ENCODE measurements around the gene SETDB1.
A peak's percentile ranks its signal among the peaks of the same experiment; 100 is the strongest.

The SETDB1 gene

DNA sequence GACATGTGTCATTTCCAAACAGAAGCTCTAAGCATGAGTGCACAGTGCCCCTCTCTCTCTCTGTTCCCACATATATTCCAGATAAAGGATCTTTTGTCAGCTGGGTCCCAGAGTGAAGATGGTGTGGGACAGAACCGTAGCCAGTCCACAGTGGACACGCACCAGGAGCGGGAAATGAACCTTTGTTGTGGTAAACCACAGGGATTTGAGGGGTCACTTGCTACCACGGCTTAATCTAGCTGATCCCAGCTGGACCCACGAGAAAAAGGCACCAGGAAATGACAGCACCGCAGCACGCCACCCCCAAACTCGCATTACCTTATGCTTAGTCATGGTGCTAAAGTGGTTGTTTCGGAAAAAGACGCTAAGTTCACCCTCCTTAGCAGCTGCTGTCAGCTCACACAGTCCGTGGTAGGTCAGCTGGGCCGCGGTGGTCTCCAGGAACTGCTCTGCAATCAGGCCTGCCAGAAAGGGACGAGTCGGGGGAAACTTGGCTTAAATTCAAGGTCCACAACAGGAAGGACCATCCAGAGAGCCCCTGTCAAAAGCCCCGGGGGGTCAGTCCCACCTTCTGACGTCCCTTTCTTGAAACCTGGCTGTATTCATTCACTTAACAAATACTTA is 73.0 kb downstream of the SETDB1 start:
- peak; percentile 32 for DNase-seq (ENCODE audit: low read depth)

DNA sequence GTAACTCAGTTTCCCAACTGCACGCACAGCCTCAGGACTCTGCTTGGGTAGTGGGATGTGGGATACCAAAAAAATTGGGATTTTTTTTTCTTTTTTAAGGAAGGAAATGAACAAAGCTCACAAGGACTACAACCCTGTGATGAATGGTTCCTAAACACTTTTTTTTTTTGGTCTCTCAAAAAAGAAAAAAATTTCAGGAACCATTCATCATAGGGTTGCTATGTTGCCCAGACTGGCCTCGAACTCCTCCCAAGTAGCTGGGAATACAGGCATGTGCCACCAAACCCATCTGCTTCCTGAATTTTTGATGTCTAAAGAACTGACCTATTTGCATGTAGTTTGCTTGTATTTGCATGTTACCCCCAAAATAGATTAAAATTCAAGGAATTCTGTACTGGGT is 73.8 kb downstream of the SETDB1 start:
- H3K4me3 ChIP-seq (ENCODE audit: low read depth, low read length), result no peak overlapping the region

More for the DNA sequence above, 73.0 kb downstream of the SETDB1 start:
- no peak overlapping the region for H3K4me3 ChIP-seq (ENCODE audit: low read depth, low read length)

DNA sequence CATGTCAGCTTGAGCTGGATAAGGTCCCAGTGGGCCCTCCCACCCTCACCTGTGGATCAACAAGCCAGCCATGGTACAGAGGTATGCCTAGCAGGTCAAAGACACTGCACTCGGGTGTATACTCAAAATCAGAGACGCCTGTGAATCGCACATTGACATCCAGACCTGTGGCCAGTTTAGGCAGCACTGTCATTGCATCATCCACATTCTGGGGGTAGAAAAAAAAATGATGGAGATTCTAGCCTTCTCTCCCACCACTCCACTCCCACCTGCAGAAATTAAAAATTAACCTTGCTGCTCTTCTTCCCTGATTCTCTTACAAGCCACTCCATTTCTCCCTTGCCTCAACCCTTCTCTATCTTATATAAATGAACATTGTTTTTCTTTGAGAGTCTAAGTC is 74.2 kb downstream of the SETDB1 start:
- no peak for DNase-seq (ENCODE audit: low read depth)
- no peak overlapping the region for H3K4me3 ChIP-seq (ENCODE audit: low read depth, low read length)

More for the DNA sequence above, 73.8 kb downstream of the SETDB1 start:
- DNase-seq (ENCODE audit: low read depth), result no peak

DNA sequence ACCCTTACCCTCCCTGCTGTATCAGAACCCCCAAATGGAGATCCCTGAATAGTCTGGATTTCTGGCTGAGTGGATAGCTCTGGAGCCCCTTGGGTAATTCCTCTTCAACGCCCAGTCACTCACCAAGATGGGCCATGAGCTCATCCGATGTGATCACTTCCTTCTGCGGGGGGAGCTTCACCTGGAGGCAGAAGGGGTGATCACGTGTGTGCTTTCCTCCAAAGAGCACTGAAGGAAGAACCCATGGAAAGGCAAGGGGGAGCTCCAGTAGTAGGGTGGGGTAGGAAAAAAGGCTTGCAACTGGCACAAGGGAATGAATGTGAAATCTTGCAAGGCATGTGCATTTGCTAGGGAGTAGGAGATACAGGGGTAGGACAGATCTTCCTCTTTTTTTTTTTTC is 75.4 kb downstream of the SETDB1 start:
- no peak overlapping the region for H3K4me3 ChIP-seq (ENCODE audit: low read depth, low read length)
- no peak for DNase-seq (ENCODE audit: low read depth)

DNA sequence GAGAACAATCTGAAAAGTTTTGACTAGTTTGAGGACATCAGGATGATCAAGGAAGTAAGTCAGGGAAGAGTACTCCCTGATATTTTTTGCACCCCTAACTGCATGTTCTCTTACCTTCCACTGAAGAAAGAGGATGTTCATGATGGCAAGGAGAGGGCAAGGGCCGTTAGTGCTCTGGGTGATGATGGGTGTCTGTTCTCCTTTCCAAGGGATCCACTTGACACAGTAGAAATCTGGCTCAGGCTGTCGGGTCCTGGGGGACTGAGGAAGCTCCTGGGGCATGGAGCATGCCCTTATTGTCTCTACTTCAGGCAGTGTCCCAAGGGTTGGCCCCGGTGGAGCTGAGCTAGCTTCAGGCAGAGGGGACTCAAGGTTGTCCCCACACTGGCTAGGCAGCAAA is 75.9 kb downstream of the SETDB1 start:
- no peak for DNase-seq (ENCODE audit: low read depth)
- no peak overlapping the region for H3K4me3 ChIP-seq (ENCODE audit: low read depth, low read length)

DNA sequence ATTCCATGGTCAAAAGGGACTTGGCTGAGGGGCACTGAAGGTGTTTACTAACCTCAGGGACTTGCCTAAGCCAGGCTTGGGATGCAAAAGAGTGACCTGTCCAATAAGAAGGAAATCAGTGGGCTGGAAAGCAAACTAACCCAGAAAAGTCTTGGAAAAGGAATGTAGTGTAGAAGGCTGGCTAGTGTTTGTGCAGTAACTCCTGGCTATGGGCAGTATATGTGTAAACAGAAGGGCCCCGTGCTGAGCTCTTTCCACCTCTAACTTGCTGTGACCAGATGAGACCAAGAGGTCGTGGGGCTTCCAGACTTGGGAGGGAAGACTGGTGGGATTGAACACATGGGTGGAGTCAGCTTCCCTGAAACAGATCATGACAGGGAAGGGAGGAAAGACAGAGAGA is 76.4 kb downstream of the SETDB1 start:
- no peak for DNase-seq (ENCODE audit: low read depth)
- H3K4me3 ChIP-seq (ENCODE audit: low read depth, low read length), result no peak overlapping the region

DNA sequence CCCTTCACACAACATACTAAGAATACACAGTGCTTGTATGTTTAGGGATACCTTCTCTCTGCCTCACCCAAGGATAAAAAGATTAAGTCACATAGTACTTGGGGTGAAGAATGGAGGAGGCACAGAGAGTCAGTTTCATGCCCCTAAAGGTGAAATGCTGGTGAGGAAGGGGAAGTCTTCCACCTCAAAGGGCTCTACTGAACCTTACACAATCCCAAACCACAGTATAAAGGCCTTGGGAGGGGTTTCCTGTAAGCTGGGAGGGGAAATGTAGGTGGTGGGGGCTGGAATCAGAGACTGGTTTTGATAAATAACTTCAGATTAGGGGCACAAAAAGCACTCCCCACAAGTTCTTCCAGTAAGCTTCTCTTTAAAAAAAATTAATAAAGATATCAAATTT is 77.0 kb downstream of the SETDB1 start:
- H3K4me3 ChIP-seq (ENCODE audit: low read depth, low read length), result no peak overlapping the region

DNA sequence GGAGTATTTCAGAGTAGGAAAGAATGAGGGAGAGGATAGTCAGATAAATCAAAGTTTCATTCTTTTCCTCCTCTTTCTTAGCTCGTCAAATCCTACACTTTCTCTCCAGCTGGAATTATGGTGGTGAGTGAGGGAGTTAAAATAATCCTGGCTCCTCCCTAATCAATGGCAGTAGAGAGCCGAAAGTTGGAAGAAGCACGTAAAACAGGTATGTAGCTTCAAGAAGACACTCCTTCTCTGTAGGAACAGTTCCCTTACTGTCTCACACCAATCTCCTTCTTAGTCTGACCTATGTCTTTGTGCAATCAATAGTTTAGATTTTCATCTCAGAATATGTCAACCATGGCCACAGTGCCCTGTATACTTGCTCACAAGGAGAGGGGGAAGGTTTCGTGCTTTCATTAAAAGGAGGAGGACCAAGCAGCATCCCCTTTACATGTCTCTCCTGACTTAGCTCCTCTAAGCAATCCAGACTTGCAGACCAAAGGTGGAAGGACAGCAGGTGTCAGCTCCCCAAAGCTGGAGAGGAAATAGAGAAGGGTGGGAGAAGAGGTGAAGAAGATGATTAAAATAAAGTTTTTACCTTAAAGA is 79.7 kb downstream of the SETDB1 start:
- peak overlapping the region; percentile 53 for H3K4me3 ChIP-seq (ENCODE audit: low read depth, low read length)

More for the DNA sequence above, 77.0 kb downstream of the SETDB1 start:
- DNase-seq (ENCODE audit: low read depth), result no peak

DNA sequence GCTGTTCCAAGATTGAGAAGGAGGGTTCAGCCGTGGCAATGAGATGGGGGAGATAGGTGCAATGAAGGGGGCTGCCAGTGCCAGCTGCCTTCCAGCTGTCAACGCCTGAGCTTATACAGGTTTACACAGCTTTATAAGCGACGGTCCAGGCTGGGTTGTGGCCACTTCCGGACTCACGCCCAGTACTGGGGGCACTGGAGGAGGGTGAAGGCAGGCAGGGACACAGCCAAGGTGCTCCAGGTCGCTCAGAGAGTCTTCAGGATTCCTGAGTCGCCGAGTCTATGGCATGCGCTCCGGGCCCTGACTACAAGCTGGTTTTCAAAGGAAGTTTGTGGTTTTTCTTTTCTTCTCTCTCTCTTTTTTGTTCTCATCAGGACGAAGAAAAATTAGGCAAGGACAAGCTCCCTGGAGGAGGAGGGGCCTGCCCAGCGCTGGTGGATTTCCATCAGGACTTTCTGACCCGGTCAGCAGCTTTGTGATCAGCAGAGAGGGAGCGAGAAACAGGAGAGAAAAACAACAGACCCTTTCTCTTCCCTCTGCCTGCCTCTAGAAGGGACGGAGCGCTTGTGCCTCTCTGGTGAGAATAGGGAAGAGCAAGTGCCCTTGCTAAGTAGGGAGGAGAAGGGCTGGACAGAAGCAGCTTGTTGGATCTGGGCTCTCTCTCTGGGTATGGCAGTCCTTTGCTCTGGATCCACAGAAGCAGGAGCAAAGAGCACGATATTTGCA is 80.3 kb downstream of the SETDB1 start, which contains the start of gene MINDY1:
Gene MINDY1 (minus strand): TSS at position 576 of the 726 bp plus-strand sequence. CDS start 4,285 bp downstream, outside the sequence.
- DNase-seq (ENCODE audit: low read depth), result peak; percentile 70

More for the DNA sequence above, 79.7 kb downstream of the SETDB1 start:
- DNase-seq (ENCODE audit: low read depth), result no peak

DNA sequence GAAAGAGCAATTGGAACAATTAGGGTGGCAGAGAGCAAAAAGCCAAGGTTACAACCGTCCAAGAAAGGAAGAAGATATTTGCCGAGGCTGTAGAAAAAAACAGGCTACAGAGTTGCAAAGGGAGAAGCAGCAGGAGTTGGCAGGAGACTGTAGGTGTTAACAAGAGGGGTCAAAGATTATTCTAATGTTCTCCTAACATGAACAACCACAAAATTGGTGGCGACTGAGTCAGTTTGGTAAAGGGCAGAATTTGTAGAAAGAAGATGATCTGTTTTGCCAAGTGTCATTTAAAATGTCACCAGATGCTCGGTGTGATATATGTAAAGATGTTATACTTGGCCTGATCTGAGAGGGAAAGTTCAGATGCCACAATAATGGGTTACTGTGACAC is 81.7 kb downstream of the SETDB1 start:
- DNase-seq (ENCODE audit: low read depth), result no peak
- H3K4me3 ChIP-seq (ENCODE audit: low read depth, low read length), result peak overlapping the region; percentile 75

More for the DNA sequence above, 80.3 kb downstream of the SETDB1 start, which contains the start of gene MINDY1:
- H3K4me3 ChIP-seq (ENCODE audit: low read depth, low read length), result peak within 1 kb of the TSS; percentile 53

DNA sequence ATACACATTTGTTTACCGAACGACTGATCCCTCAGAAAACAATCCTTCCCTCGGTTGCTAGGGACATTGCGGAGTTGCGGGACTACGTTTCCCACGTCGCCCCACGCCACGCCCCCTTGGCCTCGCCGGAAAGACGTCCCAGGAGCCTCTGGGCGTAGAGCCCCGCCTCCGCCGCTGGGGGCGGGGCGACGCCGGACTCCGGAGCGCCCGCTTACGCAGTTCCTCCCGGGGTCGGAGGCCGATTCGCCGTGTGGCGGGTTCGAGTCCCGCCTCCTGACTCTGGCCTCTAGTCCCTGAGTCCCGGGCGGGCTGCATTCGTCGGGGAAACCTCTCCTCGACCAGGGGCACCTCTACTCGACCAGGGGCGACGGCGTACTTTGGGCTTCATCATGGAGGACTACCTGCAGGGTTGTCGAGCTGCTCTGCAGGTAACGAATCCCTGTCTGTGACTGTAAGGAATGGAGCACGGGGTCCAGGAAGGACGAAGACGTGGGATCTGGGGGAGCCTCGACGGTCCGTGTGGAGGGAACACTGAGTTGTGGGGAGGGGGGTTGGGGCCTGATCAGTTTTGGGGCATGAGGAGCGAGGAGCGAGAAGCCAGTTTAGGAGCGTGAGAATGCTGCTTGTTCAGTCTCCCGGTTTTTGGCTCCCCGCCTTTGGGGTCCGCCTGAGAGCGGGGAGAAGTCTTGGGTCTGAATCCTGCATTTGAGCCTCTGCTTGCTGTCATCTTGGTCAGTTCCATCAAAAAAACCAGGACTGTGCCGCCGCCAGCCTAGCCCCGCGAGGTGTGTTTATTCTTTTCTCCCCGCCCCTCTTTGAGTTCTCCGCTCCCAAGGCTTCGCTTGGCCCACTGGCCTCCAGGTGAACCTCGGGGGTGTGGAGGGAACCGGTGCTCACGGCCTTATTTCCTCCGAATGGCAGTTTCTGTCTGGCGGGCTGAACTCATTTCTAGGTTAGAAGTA is 82.4 kb downstream of the SETDB1 start, which contains the start of gene PRUNE1:
Gene PRUNE1 (plus strand): TSS at position 206 of the 962 bp plus-strand sequence. CDS start 184 bp downstream, at position 390.
- peak; percentile 81 for DNase-seq (ENCODE audit: low read depth)
- H3K4me3 ChIP-seq (ENCODE audit: low read depth, low read length), result peak within 1 kb of the TSS; percentile 75

DNA sequence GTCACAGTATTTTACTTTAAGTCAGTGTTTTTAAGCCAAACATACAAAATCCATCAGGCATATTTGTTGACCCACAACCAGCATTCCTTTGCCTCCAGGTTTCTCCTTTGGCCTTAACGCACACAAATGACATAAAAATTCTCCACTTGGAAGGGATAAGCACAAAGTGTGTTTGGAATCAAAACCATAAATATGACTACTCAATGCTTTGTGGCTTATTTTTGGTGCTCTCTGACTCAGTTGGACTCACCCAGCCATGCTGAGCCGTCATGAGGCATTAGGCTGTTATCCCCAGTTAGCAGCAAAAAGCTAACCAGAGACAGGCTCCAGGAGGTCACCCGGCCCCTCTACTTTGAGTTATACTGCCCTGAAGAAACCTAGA is 83.0 kb downstream of the SETDB1 start:
- H3K4me3 ChIP-seq (ENCODE audit: low read depth, low read length), result peak overlapping the region; percentile 75
- no peak for DNase-seq (ENCODE audit: low read depth)

DNA sequence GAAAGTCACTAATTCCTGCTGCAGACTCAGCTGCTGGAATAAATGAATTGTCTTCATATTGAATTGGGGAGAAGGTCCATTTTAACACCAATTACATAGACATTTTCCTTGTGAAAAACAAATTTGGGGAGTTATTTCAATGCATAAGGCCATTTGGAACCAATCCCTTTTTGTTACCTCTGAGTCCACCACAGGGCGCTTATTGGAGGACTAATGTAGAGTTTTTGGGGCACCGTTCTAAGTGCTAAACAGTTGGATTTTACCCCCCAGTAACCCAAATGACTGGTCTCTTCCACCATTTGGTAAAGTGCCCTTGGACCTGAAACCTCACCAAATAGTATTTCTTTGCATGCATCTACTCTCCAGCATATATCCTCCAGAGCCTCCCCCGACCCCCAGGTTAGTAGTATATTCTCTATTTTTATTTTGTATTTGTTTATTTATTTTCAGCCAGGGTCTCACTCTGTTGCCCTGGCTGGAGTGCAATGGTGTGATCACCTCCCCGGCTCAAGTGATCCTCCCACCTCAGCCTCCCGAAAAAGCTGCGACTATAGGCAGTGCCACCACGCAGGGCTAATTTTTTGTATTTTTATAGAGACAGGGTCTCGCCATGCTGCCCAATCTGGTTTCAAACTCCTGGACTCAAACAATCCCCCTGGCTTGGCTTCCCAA is 83.6 kb downstream of the SETDB1 start:
- DNase-seq (ENCODE audit: low read depth), result no peak
- H3K4me3 ChIP-seq (ENCODE audit: low read depth, low read length), result no peak overlapping the region

DNA sequence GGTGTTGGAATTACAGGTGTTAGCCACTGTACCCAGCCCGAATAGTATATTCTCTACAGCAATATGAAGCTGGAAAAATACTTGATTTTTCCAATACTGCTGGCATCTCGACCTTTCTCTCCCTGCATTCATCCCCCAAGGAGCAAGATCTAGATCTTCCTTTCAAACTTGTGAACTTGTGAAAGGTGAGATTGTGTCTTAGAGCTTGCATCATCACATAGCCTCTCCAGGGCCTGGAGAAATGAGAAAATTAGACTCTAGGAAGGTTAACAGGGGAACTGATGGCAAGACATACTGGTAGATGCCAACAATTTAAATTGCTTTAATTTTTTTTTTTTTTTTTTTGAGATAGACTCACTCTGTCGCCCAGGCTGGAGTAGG is 84.2 kb downstream of the SETDB1 start:
- H3K4me3 ChIP-seq (ENCODE audit: low read depth, low read length), result no peak overlapping the region
- DNase-seq (ENCODE audit: low read depth), result no peak

DNA sequence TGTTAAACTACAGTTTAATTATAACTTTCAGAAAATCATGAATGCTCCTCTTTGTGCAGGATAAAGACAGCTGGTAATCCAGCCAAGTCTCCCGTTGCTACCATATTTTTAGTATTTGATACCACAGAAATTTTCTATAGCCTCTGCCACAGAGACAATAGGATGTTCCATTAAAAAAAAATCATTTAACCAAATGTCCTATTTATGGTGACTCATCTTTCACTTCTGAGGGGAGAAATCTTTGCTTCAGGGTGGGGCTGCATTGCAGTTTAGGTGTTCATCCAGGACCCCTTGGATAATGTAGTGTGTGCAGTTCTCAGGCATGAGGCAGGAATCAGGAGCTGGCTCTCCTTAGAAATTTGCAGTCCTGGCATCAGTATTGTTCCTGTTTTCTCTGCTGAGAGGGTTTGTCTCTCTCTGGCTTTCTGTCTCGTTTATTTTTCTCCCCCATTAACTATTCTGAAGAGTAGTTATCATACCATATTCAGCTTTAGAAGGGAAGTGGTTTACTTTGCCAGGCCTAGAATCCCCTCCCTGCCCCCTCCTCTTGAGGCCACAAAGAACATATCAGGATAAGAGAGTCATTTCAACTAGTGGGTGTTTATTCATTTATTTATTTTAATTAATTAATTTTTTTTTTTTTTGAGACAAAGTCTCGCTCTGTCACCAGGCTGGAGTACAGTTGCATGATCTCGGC is 85.1 kb downstream of the SETDB1 start:
- no peak overlapping the region for H3K4me3 ChIP-seq (ENCODE audit: low read depth, low read length)
- no peak for DNase-seq (ENCODE audit: low read depth)

DNA sequence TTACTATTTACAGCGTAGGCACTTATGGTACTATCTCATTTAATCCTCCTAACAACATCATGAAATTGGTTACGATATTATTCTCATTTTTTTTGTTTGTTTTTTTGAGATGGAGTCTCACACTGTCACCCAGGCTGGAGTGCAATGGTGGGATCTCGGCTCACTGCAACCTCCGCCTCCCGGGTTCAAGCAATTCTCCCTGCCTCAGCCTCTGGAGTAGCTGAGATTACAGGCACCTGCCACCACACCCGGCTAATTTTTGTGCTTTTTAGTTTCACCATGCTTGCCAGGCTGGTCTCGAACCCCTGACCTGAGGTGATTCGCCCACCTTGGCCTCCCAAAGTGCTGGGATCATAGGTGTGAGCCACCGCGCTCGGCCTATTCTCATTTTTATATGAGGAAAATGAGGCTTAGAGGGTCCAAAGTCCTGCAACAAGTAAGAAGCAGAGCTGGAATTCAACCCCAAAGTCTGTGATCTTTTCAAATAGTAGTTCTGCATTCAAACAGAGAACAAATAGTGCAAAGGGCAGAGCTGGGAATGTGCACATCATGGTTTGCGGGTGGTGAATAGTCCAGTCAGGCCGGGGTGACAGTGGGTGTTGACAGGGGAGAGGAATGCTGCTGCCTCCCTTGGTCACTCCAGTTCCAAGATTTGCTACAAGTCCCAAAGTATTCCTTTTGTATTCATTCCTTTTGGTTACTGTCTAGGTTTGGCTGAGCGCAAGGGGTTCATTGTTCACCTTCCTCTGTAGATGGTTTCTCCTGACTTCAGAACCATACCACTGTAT is 86.7 kb downstream of the SETDB1 start:
- H3K4me3 ChIP-seq (ENCODE audit: low read depth, low read length), result no peak overlapping the region
- no peak for DNase-seq (ENCODE audit: low read depth)

DNA sequence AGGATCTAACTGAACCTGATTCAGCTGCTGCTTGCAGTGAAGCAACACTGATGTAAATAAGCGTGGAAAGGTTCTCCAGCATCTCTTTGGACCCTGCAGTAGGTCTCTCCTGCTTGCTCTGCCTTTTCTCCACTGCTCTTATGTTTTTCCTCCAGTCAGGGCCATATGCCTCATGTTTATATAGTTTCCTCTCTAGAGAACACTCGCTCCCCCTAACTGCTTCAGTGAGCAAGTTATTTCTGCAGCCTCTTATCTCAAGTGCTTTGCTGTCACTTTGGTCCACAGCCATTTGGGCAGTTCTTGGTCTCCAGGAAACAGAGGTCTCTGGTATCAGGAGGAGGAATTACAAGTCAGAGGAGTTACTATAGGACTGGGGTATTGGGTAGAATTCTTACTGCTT is 87.4 kb downstream of the SETDB1 start:
- DNase-seq (ENCODE audit: low read depth), result no peak
- no peak overlapping the region for H3K4me3 ChIP-seq (ENCODE audit: low read depth, low read length)
